Colonic mucosa (tissue), 4 donors: ENCODE results near the gene TRIM29. TPM values are rescaled to one million over a fixed set of nuclear protein-coding genes. Genes with fewer than 3 reads are reported as not detected.

Experiments used
- DNase-seq: peaks from one replicate; pipeline ENCODE4 v3.0.0-alpha.2; 2020
- H3K27ac ChIP-seq: fragments of 200-600 bp; one replicate; pipeline ENCODE4 v1.8.0; 2021
- H3K27me3 ChIP-seq: fragments of 200-600 bp; one replicate; pipeline ENCODE4 v1.8.0; 2021
- H3K36me3 ChIP-seq: fragments of 200-600 bp; one replicate; pipeline ENCODE4 v1.8.0; 2021
- H3K4me1 ChIP-seq: fragments of 200-600 bp; one replicate; pipeline ENCODE4 v1.8.0; 2021; ENCODE audit warnings: mild to moderate bottlenecking
- H3K4me3 ChIP-seq: fragments of 200-600 bp; one replicate; pipeline ENCODE4 v1.8.0; 2021
- H3K9ac ChIP-seq, 2 donors: one replicate each; pipeline ENCODE4 v1.7.0; 2013; ENCODE audit warnings: control low read depth in 2 of 2, low read depth in 2 of 2, low read length in 2 of 2
- H3K9me3 ChIP-seq: fragments of 200-600 bp; one replicate; pipeline ENCODE4 v1.8.0; 2021
- intact Hi-C: fragments of 100-400 bp; cut with DNase I; formaldehyde crosslinking; loops from one replicate; pipeline ENCODE4 v1.14.1; 2022
- total RNA-seq, 2 donors: library from RNA; stranded (reverse); fragmentation: NEBNext Ultra II Directional in 1 of 2; extraction: Animal tissue kit (Norgen Biotek cat#: 25700) in 1 of 2; gene quantifications; one replicate each; pipeline ENCODE4 v1.2.1, GENCODE V29; 2021
- TF ChIP-seq, protein P1 (sequence below): fragments of 200-600 bp; IDR thresholded peaks from one replicate; pipeline ENCODE4 v1.8.0; 2022; ENCODE audit warnings: antibody characterized with exemption, mild to moderate bottlenecking
- donor health status: healthy.
- donor health status: DM: no; HTN: no; CAD: no.
- donor health status: DM: no; HTN: no; CAD: no.

Gene TRIM29
- total RNA-seq, 2 donors from 2014 or later, result 3.4 to 4.0 TPM

DNA sequence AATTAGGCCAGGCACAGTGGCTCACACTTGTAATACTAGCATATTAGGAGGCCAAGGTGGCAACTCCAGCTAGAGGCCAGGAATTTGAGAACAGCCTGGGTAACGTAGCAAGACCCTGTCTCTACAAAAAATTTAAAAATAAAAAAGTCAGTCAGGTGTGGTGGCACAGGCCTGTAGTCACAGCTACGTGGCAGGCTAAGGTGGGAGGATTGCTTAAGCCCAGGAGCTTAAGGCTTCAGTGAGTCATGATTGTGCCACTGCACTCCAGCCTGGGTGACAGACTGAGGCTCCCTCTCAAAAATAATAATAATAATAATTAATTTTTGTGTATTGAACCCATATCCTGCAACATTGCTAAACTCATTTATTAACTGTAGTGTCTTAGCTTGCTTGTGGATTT is 15.3 kb upstream of the TRIM29 start:
- Histone ChIP-seq H3K4me3 (no peak overlapping the region), H3K27me3 (no peaks in the 10 kb centered on the region), H3K9ac (no peak overlapping the region), H3K27ac (no peak overlapping the region), H3K4me1 (no peaks in the 10 kb centered on the region), H3K36me3 (no peaks in the 10 kb centered on the region), H3K9me3 (no peaks in the 10 kb centered on the region)
- TF ChIP-seq, protein P1, sequence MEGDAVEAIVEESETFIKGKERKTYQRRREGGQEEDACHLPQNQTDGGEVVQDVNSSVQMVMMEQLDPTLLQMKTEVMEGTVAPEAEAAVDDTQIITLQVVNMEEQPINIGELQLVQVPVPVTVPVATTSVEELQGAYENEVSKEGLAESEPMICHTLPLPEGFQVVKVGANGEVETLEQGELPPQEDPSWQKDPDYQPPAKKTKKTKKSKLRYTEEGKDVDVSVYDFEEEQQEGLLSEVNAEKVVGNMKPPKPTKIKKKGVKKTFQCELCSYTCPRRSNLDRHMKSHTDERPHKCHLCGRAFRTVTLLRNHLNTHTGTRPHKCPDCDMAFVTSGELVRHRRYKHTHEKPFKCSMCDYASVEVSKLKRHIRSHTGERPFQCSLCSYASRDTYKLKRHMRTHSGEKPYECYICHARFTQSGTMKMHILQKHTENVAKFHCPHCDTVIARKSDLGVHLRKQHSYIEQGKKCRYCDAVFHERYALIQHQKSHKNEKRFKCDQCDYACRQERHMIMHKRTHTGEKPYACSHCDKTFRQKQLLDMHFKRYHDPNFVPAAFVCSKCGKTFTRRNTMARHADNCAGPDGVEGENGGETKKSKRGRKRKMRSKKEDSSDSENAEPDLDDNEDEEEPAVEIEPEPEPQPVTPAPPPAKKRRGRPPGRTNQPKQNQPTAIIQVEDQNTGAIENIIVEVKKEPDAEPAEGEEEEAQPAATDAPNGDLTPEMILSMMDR, result no peak
- DNase-seq, result no peak
- intact Hi-C loops, result no loop called here

- no peak overlapping the region for H3K27ac ChIP-seq
- H3K27me3 ChIP-seq, result peaks cover 5% of the 10 kb centered on the region
- no peaks in the 10 kb centered on the region for H3K36me3 ChIP-seq
- TF ChIP-seq, protein P1, result no peak
- intact Hi-C loops, result no loop called here
- no peaks in the 10 kb centered on the region for H3K4me1 ChIP-seq
- no peak overlapping the region for H3K4me3 ChIP-seq
- DNase-seq, result no peak
- H3K9ac ChIP-seq, result no peak overlapping the region
- H3K9me3 ChIP-seq, result no peaks in the 10 kb centered on the region
Observed at GRCh38 chr11:120151536-120151935, 13.6 kb upstream of the TRIM29 start.

DNA sequence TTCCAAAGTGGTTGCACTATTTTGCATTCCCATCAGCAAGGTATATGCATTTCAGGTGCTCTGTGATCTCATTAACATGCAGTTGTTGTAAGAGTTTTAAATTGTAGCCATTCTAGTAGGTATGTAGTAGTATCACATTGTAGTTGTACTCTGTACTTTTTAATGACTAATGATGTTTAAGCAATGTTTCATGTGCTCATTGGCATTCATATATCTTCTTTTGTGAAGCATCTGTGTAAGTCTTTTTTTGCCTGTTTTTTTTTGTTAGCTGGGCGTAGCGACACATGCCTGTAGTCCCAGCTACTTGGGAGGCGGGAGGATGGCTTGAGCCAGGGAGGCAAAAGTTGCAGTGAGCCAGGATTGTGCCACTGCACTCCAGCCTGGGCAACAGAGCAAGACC is 11.3 kb upstream of the TRIM29 start:
- TF ChIP-seq, protein P1, result no peak
- Histone ChIP-seq H3K9ac (no peak overlapping the region), H3K4me3 (no peak overlapping the region), H3K4me1 (no peaks in the 10 kb centered on the region), H3K9me3 (no peaks in the 10 kb centered on the region), H3K27me3 (peaks cover 5% of the 10 kb centered on the region), H3K36me3 (no peaks in the 10 kb centered on the region), H3K27ac (no peak overlapping the region)
- intact Hi-C loops, result no loop called here
- DNase-seq, result no peak

GRCh38 chr11:120147950-120148270 is 10.0 kb upstream of the TRIM29 start:
- Histone ChIP-seq H3K9me3 (no peaks in the 10 kb centered on the region), H3K36me3 (no peaks in the 10 kb centered on the region), H3K9ac (no peak overlapping the region), H3K4me1 (no peaks in the 10 kb centered on the region), H3K4me3 (no peak overlapping the region), H3K27ac (no peak overlapping the region), H3K27me3 (peaks cover 5% of the 10 kb centered on the region)
- DNase-seq, result no peak
- TF ChIP-seq, protein P1, result no peak
- intact Hi-C loops, result no loop called here

DNA sequence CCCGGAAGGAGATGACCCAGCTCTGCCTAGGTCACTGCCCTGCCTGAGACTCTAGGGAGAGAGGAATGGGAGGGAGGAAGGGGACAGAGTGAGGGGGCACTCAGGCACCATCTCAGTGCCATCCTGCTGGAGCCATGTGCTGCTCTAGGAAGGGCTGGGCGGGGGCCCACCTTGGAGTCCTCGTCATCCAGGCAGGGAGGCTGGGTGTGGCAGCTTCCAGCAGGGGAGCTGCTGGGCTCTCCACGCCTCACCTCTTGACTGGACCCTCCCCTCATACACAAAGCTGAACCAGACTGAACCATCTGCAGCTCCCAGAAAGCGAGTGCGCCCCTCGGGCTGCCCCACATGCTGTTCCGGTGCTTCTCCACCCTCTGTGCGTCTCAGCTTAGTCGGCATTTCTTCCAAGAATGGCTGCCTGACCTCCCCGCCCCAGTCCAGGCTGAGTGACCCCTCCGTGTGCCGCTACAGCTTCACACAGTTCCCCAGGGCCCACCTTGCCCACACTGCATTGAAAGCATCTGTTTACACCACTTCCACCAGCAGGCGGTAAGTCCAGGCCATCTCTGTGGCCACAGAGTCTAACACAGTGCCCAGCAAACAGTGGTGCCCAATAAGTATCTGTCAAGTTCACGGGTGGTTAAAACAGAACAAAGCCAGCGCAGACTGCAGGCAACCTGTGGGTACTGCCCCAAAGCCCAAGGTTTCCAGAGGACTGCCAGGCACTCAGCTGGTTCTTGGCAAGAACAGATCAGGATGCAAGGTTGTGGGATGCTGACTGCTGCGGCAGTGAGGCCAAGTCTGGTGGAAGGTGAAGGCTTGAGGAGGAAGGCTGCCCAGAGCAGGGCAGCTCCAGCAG is 9.4 kb upstream of the TRIM29 start:
- Histone ChIP-seq H3K4me1 (no peaks in the 10 kb centered on the region), H3K4me3 (no peak overlapping the region), H3K9ac (no peak overlapping the region), H3K27ac (no peak overlapping the region), H3K27me3 (peaks cover 5% of the 10 kb centered on the region), H3K36me3 (no peaks in the 10 kb centered on the region), H3K9me3 (no peaks in the 10 kb centered on the region)
- DNase-seq, result no peak
- TF ChIP-seq, protein P1, result no peak
- intact Hi-C loops, result no loop called here
